IMR-90 (cell line): ENCODE measurements around the gene SMARCD2. TPM values are rescaled to one million over a fixed set of nuclear protein-coding genes. Genes with fewer than 3 reads are reported as not detected.
A peak's percentile ranks its signal among the peaks of the same experiment; 100 is the strongest.

Source experiments
- ATAC-seq: fragments of 200-7000 bp; cut with Tn5 transposase; 2 replicates; pipeline ENCODE4 v1.9.1; 2020; ENCODE audit warnings: low read depth, mild to moderate bottlenecking, moderate library complexity
- BruUV-seq: library from RNA; stranded (reverse); fragments of 400-500 nt; replicated peaks from 2 replicates; lab custom pipeline; 2021; lab: Mats Ljungman, UMichigan
- CTCF ChIA-PET: fragments of 300-600 bp; formaldehyde crosslinking; extraction: SDS; loops from one replicate; lab custom pipeline; 2021; ENCODE audit warnings: antibody characterized with exemption; lab: Yijun Ruan, JAX
- POLR2A ChIA-PET: fragments of 300-600 bp; sonication (Branson Sonifier 250); formaldehyde crosslinking; loops from one replicate; lab custom pipeline; 2022; ENCODE audit warnings: antibody characterized with exemption; ENCODE audit not compliant: unreplicated experiment; lab: Charles Lee
- DNase-seq: peaks from one replicate; pipeline ENCODE4 v3.0.0; 2013
- H2AFZ ChIP-seq: replicated peaks from 2 replicates; pipeline ENCODE3; 2013; ENCODE audit warnings: low read length, mild to moderate bottlenecking; ENCODE audit not compliant: poor library complexity
- H2AK5ac ChIP-seq: 2 replicates; pipeline ENCODE4 v1.6.1; 2013; ENCODE audit warnings: low read depth, low read length, inconsistent platforms
- H2AK9ac ChIP-seq: replicated peaks from 2 replicates; pipeline ENCODE3; 2013; ENCODE audit warnings: mild to moderate bottlenecking, low read depth, low read length, moderate library complexity; ENCODE audit not compliant: poor library complexity
- H2BK120ac ChIP-seq: 2 replicates; pipeline ENCODE4 v1.6.1; 2013; ENCODE audit warnings: low read depth, low read length, inconsistent platforms
- H2BK15ac ChIP-seq: 3 replicates; pipeline ENCODE4 v1.6.1; 2013; ENCODE audit warnings: low read depth, low read length, inconsistent platforms
- H2BK20ac ChIP-seq: 2 replicates; pipeline ENCODE4 v1.6.1; 2013; ENCODE audit warnings: low read depth, mild to moderate bottlenecking, inconsistent platforms, low read length, moderate library complexity
- H2BK5ac ChIP-seq: 2 replicates; pipeline ENCODE4 v1.6.1; 2013; ENCODE audit warnings: mild to moderate bottlenecking, low read depth, low read length, inconsistent platforms; ENCODE audit not compliant: poor library complexity, severe bottlenecking
- H3K14ac ChIP-seq: replicated peaks from 2 replicates; pipeline ENCODE4 v1.6.1; 2013; ENCODE audit warnings: low read depth, low read length, inconsistent platforms
- H3K18ac ChIP-seq: 2 replicates; pipeline ENCODE4 v1.6.1; 2013; ENCODE audit warnings: low read depth, low read length, control low read depth
- H3K23ac ChIP-seq: 2 replicates; pipeline ENCODE4 v1.6.1; 2013; ENCODE audit warnings: low read depth, low read length, inconsistent platforms
- H3K27ac ChIP-seq: 2 replicates; pipeline ENCODE4 v1.5.1; 2013; ENCODE audit warnings: mild to moderate bottlenecking, control low read depth, low read length; ENCODE audit not compliant: insufficient read depth
- H3K27me3 ChIP-seq: 2 replicates; pipeline ENCODE4 v1.6.1; 2013; ENCODE audit warnings: low read length; ENCODE audit not compliant: control insufficient read depth, insufficient read depth
- H3K36me3 ChIP-seq: 2 replicates; pipeline ENCODE4 v1.6.1; 2013; ENCODE audit warnings: low read length, mixed read lengths; ENCODE audit not compliant: control insufficient read depth, insufficient read depth
- H3K4ac ChIP-seq: 2 replicates; pipeline ENCODE4 v1.6.1; 2013; ENCODE audit warnings: low read depth, low read length, inconsistent platforms
- H3K4me1 ChIP-seq: 2 replicates; pipeline ENCODE4 v1.6.1; 2013; ENCODE audit warnings: low read length, mixed read lengths; ENCODE audit not compliant: control insufficient read depth, insufficient read depth
- H3K4me2 ChIP-seq: 2 replicates; pipeline ENCODE4 v1.6.1; 2013; ENCODE audit warnings: low read depth, mild to moderate bottlenecking, control low read depth, low read length, moderate library complexity
- H3K4me3 ChIP-seq: 2 replicates; pipeline ENCODE4 v1.5.1; 2013; ENCODE audit warnings: low read depth, mild to moderate bottlenecking, control low read depth, low read length, moderate library complexity; ENCODE audit not compliant: insufficient read depth
- H3K56ac ChIP-seq: 2 replicates; pipeline ENCODE4 v1.6.1; 2013; ENCODE audit warnings: low read length, inconsistent platforms; ENCODE audit not compliant: insufficient read depth; ENCODE audit errors: extremely low read depth
- H3K79me1 ChIP-seq, 2 experiments: 2 replicates each; pipeline ENCODE4 v1.6.1; 2013; ENCODE audit warnings: low read length in 2 of 2, inconsistent platforms in 1 of 2, low read depth in 1 of 2
- H3K9ac ChIP-seq: 2 replicates; pipeline ENCODE4 v1.6.1; 2013; ENCODE audit warnings: low read depth, low read length, control low read depth
- H3K9me1 ChIP-seq: 2 replicates; pipeline ENCODE4 v1.6.1; 2013; ENCODE audit warnings: low read length, inconsistent platforms; ENCODE audit not compliant: insufficient read depth
- H3K9me3 ChIP-seq: 2 replicates; pipeline ENCODE4 v1.6.1; 2013; ENCODE audit warnings: low read length; ENCODE audit not compliant: control insufficient read depth, insufficient read depth
- H4K20me1 ChIP-seq: 2 replicates; pipeline ENCODE4 v1.6.1; 2013; ENCODE audit warnings: low read length, inconsistent platforms; ENCODE audit not compliant: insufficient read depth
- H4K5ac ChIP-seq: 2 replicates; pipeline ENCODE4 v1.6.1; 2013; ENCODE audit warnings: mild to moderate bottlenecking, low read depth, low read length, control low read depth
- H4K8ac ChIP-seq, 2 experiments: 2 replicates each; pipeline ENCODE4 v1.6.1; 2013; ENCODE audit warnings: low read depth in 2 of 2, low read length in 2 of 2, control low read depth in 1 of 2, inconsistent platforms in 1 of 2
- H4K91ac ChIP-seq: 2 replicates; pipeline ENCODE4 v1.6.1; 2013; ENCODE audit warnings: low read depth, low read length, inconsistent platforms; ENCODE audit not compliant: insufficient read depth
- BHLHE40 ChIP-seq: fragments of 150-350 bp; IDR thresholded peaks from 2 replicates; pipeline ENCODE4 v1.6.1; 2016; ENCODE audit warnings: mild to moderate bottlenecking, low read depth, low read length
- MAFK ChIP-seq: IDR thresholded peaks from 2 replicates; pipeline ENCODE4 v1.6.1; 2012; ENCODE audit warnings: low read depth, low read length, improper control_type of control experiment
- MAZ ChIP-seq: IDR thresholded peaks from 2 replicates; pipeline ENCODE4 v1.6.1; 2012; ENCODE audit warnings: low read depth, mild to moderate bottlenecking, low read length, improper control_type of control experiment, moderate library complexity, borderline replicate concordance
- RFX5 ChIP-seq: IDR thresholded peaks from 2 replicates; pipeline ENCODE4 v1.8.0; 2012; ENCODE audit warnings: low read depth, mild to moderate bottlenecking, low read length, moderate library complexity
- WGBS, 2 experiments: methylation state at CpG; one replicate each; pipeline versions ENCODE4 v1.1.5 to v1.1.7; 2013; ENCODE audit warnings: missing lambda C conversion rate in 2 of 2; ENCODE audit not compliant: insufficient read length in 1 of 2; ENCODE audit errors: extremely low coverage in 2 of 2; 5-methylcytosine and 5-hydroxymethylcytosine counted together
- dilution Hi-C: fragments of 300-500 bp; cut with HindIII; formaldehyde crosslinking; loops from one replicate; pipeline ENCODE4 v1.14.3; 2018; ENCODE audit warnings: low sequenced_read_pairs; ENCODE audit not compliant: unreplicated experiment
- in situ Hi-C: fragments of 300-500 bp; cut with MboI; formaldehyde crosslinking; loops from 3 replicates; pipeline ENCODE4 v1.14.3; 2019; ENCODE audit warnings: low sequenced_read_pairs, inconsistent platforms, mixed read lengths
- intact Hi-C: fragments of 100-400 bp; cut with micrococcal nuclease; formaldehyde crosslinking; loops from 2 replicates; pipeline ENCODE4 v1.10.0; 2022
- polyA plus RNA-seq, 3 experiments: library from polyadenylated mRNA; depleted of rRNA; stranded (reverse); fragments of >200 nt; gene quantifications; 2 replicates each; pipeline ENCODE4 v1.2.3, GENCODE V29; 2012; ENCODE audit warnings: low replicate concordance in 1 of 3
- total RNA-seq: library from RNA; depleted of rRNA; stranded (reverse); fragments of >200 nt; gene quantifications from 2 replicates; pipeline ENCODE4 v1.2.3, GENCODE V29; 2012

Gene SMARCD2
- total and polyA plus RNA-seq, 2 of the 4 experiments (the other 2 are of a cell fraction) = 56.9 to 91.2 TPM

DNA sequence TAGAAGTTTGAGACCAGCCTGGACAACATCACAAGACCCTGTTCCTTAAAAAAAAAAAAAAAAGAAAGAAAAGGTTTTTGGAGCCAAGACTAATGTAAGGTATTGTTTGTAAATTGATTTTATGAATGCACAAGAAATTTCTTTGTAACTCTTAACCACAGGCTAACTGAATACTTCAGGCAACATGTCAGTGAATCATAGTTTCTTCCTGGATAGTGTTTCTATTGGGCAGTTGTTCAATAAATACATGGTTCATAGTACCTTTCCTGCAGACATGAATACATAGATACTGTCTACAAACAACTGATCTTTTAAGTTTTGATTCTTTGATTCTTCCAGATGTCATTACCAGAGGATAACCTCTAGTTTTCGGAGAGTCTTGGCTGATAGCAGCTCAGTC is 56.9 kb downstream of the SMARCD2 start:
- no TSS peak for BruUV-seq
- Histone ChIP-seq H4K8ac (no peak overlapping the region), H3K9me1 (peaks cover 13% of the 10 kb centered on the region), H3K14ac (no peak overlapping the region), H3K18ac (no peak overlapping the region), H4K91ac (no peak overlapping the region), H2BK15ac (no peak overlapping the region), H4K5ac (no peak overlapping the region), H2AFZ (no peak overlapping the region), H3K56ac (no peak overlapping the region), H2BK20ac (no peak overlapping the region), H3K36me3 (peaks cover 33% of the 10 kb centered on the region), H3K23ac (no peak overlapping the region), H4K20me1 (peaks cover 88% of the 10 kb centered on the region), H3K27ac (peak overlapping the region; percentile 47), H3K4me3 (no peak overlapping the region), H2AK9ac (no peak overlapping the region), H3K9me3 (no peaks in the 10 kb centered on the region), H2AK5ac (no peak overlapping the region), H3K4me2 (peak overlapping the region; percentile 21; the same call in 1 of the 2 replicates), H3K9ac (no peak overlapping the region), H3K27me3 (no peaks in the 10 kb centered on the region), H3K4me1 (peaks cover 6% of the 10 kb centered on the region; the same call in 1 of the 2 replicates), H2BK5ac (no peak overlapping the region), H2BK120ac (no peak overlapping the region), H3K79me1 (peaks cover 16 to 67% of the 10 kb centered on the region in 2 experiments; a peak in 3 of 4 replicates), H3K4ac (no peak overlapping the region)
- no CpG with 5 or more reads among the region's 1 CpG for WGBS, 2 experiments
- ChIA-PET CTCF (no interaction called here), POLR2A (no interaction called here)
- dilution Hi-C loops = no loop called here
- in situ Hi-C loops = no loop called here
- ATAC-seq (peak; percentile 80), DNase-seq (peak; percentile 78)
- intact Hi-C loops = no loop called here
- TF ChIP-seq RFX5 = no peak
- TF ChIP-seq MAZ = no peak
- TF ChIP-seq MAFK = no peak
- no peak for TF ChIP-seq BHLHE40
